SKM-1 treated with dmso at 0.1 percent for 144 hours (cell line): ENCODE results near the gene DYSF.
"Not testable (repeated sequence)": the region's sequence is repeated elsewhere in the genome, so short reads cannot be mapped to it uniquely, and the experiment has no call there.

ENCODE experiments used
- DNase-seq: peaks from one replicate; lab custom pipeline; 2025; ENCODE audit not compliant: unreplicated experiment; lab: John Stamatoyannopoulos, UW

DYSF gene

GRCh38 chr2:71631411-71631931 lies 178.1 kb downstream of the DYSF start:
- DNase-seq, result no peak

GRCh38 chr2:71633086-71633485 lies 179.7 kb downstream of the DYSF start:
- DNase-seq, result no peak

GRCh38 chr2:71634567-71634966 lies 181.2 kb downstream of the DYSF start:
- no peak for DNase-seq

GRCh38 chr2:71635798-71636197 lies 182.4 kb downstream of the DYSF start:
- DNase-seq, result no peak

- DNase-seq, result peak; percentile 5
These were observed 183.8 kb downstream of the DYSF start for GRCh38 chr2:71637168-71637567.

- DNase-seq, result no peak
These were observed 184.4 kb downstream of the DYSF start for GRCh38 chr2:71637736-71638135.

- no peak for DNase-seq
These were observed 186.4 kb downstream of the DYSF start for GRCh38 chr2:71639735-71640134.

- DNase-seq, result no peak
These were observed 187.1 kb downstream of the DYSF start for GRCh38 chr2:71640489-71640888.

- DNase-seq, result no peak
These were observed 190.5 kb downstream of the DYSF start for GRCh38 chr2:71643674-71644357.

- DNase-seq, result no peak
These were observed 192.7 kb downstream of the DYSF start for GRCh38 chr2:71646028-71646427.

GRCh38 chr2:71647356-71647755 lies 194.0 kb downstream of the DYSF start:
- DNase-seq, result no peak

GRCh38 chr2:71655498-71655897 lies 202.1 kb downstream of the DYSF start:
- no peak for DNase-seq

- DNase-seq, result not testable (repeated sequence)
These were observed 204.9 kb downstream of the DYSF start for GRCh38 chr2:71658256-71658655.

GRCh38 chr2:71658771-71659170 lies 205.4 kb downstream of the DYSF start:
- no peak for DNase-seq

GRCh38 chr2:71659868-71660518 lies 206.6 kb downstream of the DYSF start:
- no peak for DNase-seq

GRCh38 chr2:71661782-71662181 lies 208.4 kb downstream of the DYSF start:
- no peak for DNase-seq

GRCh38 chr2:71662665-71663394 lies 209.5 kb downstream of the DYSF start:
- no peak for DNase-seq

GRCh38 chr2:71664161-71664560 lies 210.8 kb downstream of the DYSF start:
- DNase-seq, result no peak

GRCh38 chr2:71665168-71666093 lies 212.1 kb downstream of the DYSF start:
- no peak for DNase-seq

- DNase-seq, result no peak
These were observed 212.7 kb downstream of the DYSF start for GRCh38 chr2:71666094-71666474.
